HEK293 (cell line): Measurements from ENCODE around the gene MIS12.

ENCODE experiments used
- CTCF ChIA-PET: fragments of 350-600 bp; formaldehyde crosslinking; extraction: SDS; loops from one replicate; lab custom pipeline; 2021; ENCODE audit warnings: antibody characterized with exemption; lab: Yijun Ruan, JAX
- POLR2A ChIA-PET: fragments of 300-600 bp; formaldehyde crosslinking; extraction: SDS; loops from one replicate; lab custom pipeline; 2020; ENCODE audit warnings: antibody characterized with exemption, inconsistent platforms; lab: Yijun Ruan, JAX
- H3K27ac ChIP-seq: fragments of 200-500 bp; sonication (Bioruptor generic); 2 replicates; pipeline ENCODE4 v1.5.1; 2014; ENCODE audit warnings: low read depth, low read length, control low read depth, inconsistent platforms; ENCODE audit errors: extremely low read depth
- H3K36me3 ChIP-seq, 2 experiments: fragments of 200-500 bp in 1 of 2; sonication (Bioruptor generic) in 1 of 2; 1 replicate in 1 of 2; 2 replicates in 1 of 2; pipeline ENCODE4 v1.5.1; 2014 to 2017; ENCODE audit warnings: inconsistent platforms in 2 of 2, low read length in 2 of 2; ENCODE audit not compliant: control insufficient read depth in 2 of 2, insufficient read depth in 1 of 2
- H3K4me1 ChIP-seq: fragments of 200-500 bp; sonication (Bioruptor generic); 2 replicates; pipeline ENCODE4 v1.5.1; 2014; ENCODE audit warnings: mild to moderate bottlenecking, low read length, inconsistent platforms; ENCODE audit not compliant: control insufficient read depth, insufficient read depth
- H3K4me3 ChIP-seq: 2 replicates; pipeline ENCODE4 v1.5.1; 2011; ENCODE audit warnings: low read depth, mild to moderate bottlenecking, control low read depth, low read length, moderate library complexity
- H3K9me3 ChIP-seq: fragments of 200-500 bp; sonication (Bioruptor generic); 2 replicates; pipeline ENCODE4 v1.5.1; 2014; ENCODE audit warnings: low read depth, low read length, inconsistent platforms; ENCODE audit not compliant: control insufficient read depth, insufficient read depth
- GLI2 ChIP-seq: fragments of 450-650 bp; formaldehyde crosslinking; IDR thresholded peaks from 2 replicates; pipeline ENCODE4; 2017; ENCODE audit warnings: missing biosample characterization, missing genetic modification characterization, low read depth, borderline replicate concordance
- GLIS1 ChIP-seq: fragments of 450-650 bp; formaldehyde crosslinking; IDR thresholded peaks from 2 replicates; pipeline ENCODE4 v1.5.1; 2016; ENCODE audit warnings: missing biosample characterization, missing genetic modification characterization
- GLIS2 ChIP-seq: fragments of 450-650 bp; formaldehyde crosslinking; IDR thresholded peaks from 2 replicates; pipeline ENCODE4 v1.5.1; 2016; ENCODE audit warnings: missing biosample characterization, missing genetic modification characterization
- IKZF3 ChIP-seq: fragments of 450-650 bp; IDR thresholded peaks from 2 replicates; pipeline ENCODE4 v1.5.0; 2018; ENCODE audit warnings: missing biosample characterization, mild to moderate bottlenecking, missing genetic modification characterization, moderate library complexity
- MEIS1 ChIP-seq: sonication (generic); formaldehyde crosslinking; IDR thresholded peaks from 2 replicates; pipeline ENCODE4 v1.8.1; 2022; ENCODE audit warnings: missing genetic modification reagents, mild to moderate bottlenecking, borderline replicate concordance
- RBAK ChIP-seq: fragments of 450-650 bp; formaldehyde crosslinking; IDR thresholded peaks from 2 replicates; pipeline ENCODE4 v1.5.1; 2016; ENCODE audit warnings: missing biosample characterization, missing genetic modification characterization
- SP3 ChIP-seq: fragments of 450-650 bp; formaldehyde crosslinking; IDR thresholded peaks from 2 replicates; pipeline ENCODE4 v1.5.1; 2016; ENCODE audit warnings: missing biosample characterization, missing genetic modification characterization
- YY2 ChIP-seq: fragments of 450-650 bp; formaldehyde crosslinking; IDR thresholded peaks from 2 replicates; pipeline ENCODE4 v1.5.1; 2016; ENCODE audit warnings: missing biosample characterization, missing genetic modification characterization
- ZBTB48 ChIP-seq: fragments of 450-650 bp; formaldehyde crosslinking; IDR thresholded peaks from 2 replicates; pipeline ENCODE4 v1.5.1; 2016; ENCODE audit warnings: missing biosample characterization, missing genetic modification characterization
- ZNF132 ChIP-seq: fragments of 450-650 bp; formaldehyde crosslinking; IDR thresholded peaks from 2 replicates; pipeline ENCODE4 v1.5.1; 2017; ENCODE audit warnings: missing biosample characterization, missing genetic modification characterization, borderline replicate concordance
- ZNF23 ChIP-seq: fragments of 450-650 bp; formaldehyde crosslinking; IDR thresholded peaks from 2 replicates; pipeline ENCODE4 v1.5.1; 2016; ENCODE audit warnings: missing biosample characterization, missing genetic modification characterization, borderline replicate concordance
- ZNF239 ChIP-seq: fragments of 450-650 bp; formaldehyde crosslinking; IDR thresholded peaks from 2 replicates; pipeline ENCODE4 v1.5.1; 2016; ENCODE audit warnings: missing biosample characterization, missing genetic modification characterization
- ZNF501 ChIP-seq: fragments of 450-650 bp; formaldehyde crosslinking; IDR thresholded peaks from 2 replicates; pipeline ENCODE4 v1.5.1; 2016; ENCODE audit warnings: missing biosample characterization, missing genetic modification characterization
- ZNF510 ChIP-seq: fragments of 450-650 bp; formaldehyde crosslinking; IDR thresholded peaks from 2 replicates; pipeline ENCODE4 v1.5.1; 2018; ENCODE audit warnings: mild to moderate bottlenecking, missing genetic modification characterization, missing biosample characterization; ENCODE audit not compliant: insufficient replicate concordance
- ZNF561 ChIP-seq: fragments of 450-650 bp; IDR thresholded peaks from 2 replicates; pipeline ENCODE4 v1.5.1; 2018; ENCODE audit warnings: missing biosample characterization, missing genetic modification characterization, borderline replicate concordance
- ZNF610 ChIP-seq: fragments of 450-650 bp; formaldehyde crosslinking; IDR thresholded peaks from 2 replicates; pipeline ENCODE4 v1.5.1; 2016; ENCODE audit warnings: missing biosample characterization, missing genetic modification characterization, borderline replicate concordance
- ZNF660 ChIP-seq: fragments of 450-650 bp; IDR thresholded peaks from 2 replicates; pipeline ENCODE4 v1.5.1; 2018; ENCODE audit warnings: missing biosample characterization, mild to moderate bottlenecking, missing genetic modification characterization
- ZNF670 ChIP-seq: fragments of 450-650 bp; formaldehyde crosslinking; IDR thresholded peaks from 2 replicates; pipeline ENCODE4 v1.5.1; 2016; ENCODE audit warnings: missing biosample characterization, missing genetic modification characterization, low read depth
- ZNF777 ChIP-seq: fragments of 450-650 bp; formaldehyde crosslinking; IDR thresholded peaks from 2 replicates; pipeline ENCODE4 v1.5.1; 2017; ENCODE audit warnings: missing biosample characterization, missing genetic modification characterization, borderline replicate concordance
- ZNF791 ChIP-seq: fragments of 450-650 bp; formaldehyde crosslinking; IDR thresholded peaks from 2 replicates; pipeline ENCODE4 v1.5.1; 2016; ENCODE audit warnings: missing biosample characterization, missing genetic modification characterization
- ZSCAN16 ChIP-seq: fragments of 450-650 bp; formaldehyde crosslinking; IDR thresholded peaks from 2 replicates; pipeline ENCODE4 v1.5.1; 2016; ENCODE audit warnings: missing biosample characterization, missing genetic modification characterization
- TF ChIP-seq, protein P1 (sequence below): fragments of 450-650 bp; formaldehyde crosslinking; IDR thresholded peaks from 2 replicates; pipeline ENCODE4 v1.5.1; 2016; ENCODE audit warnings: missing biosample characterization, missing genetic modification characterization
- TF ChIP-seq, protein P2 (sequence below): fragments of 450-650 bp; formaldehyde crosslinking; IDR thresholded peaks from 2 replicates; pipeline ENCODE4 v1.5.1; 2016; ENCODE audit warnings: missing biosample characterization, missing genetic modification characterization, low read depth
- TF ChIP-seq, protein P3 (sequence below): fragments of 450-650 bp; formaldehyde crosslinking; IDR thresholded peaks from 2 replicates; pipeline ENCODE4; 2016; ENCODE audit warnings: missing biosample characterization, missing genetic modification characterization
- TF ChIP-seq, protein P4 (sequence below): fragments of 450-650 bp; formaldehyde crosslinking; IDR thresholded peaks from 2 replicates; pipeline ENCODE4 v1.5.1; 2016; ENCODE audit warnings: missing biosample characterization, missing genetic modification characterization

The MIS12 gene

DNA sequence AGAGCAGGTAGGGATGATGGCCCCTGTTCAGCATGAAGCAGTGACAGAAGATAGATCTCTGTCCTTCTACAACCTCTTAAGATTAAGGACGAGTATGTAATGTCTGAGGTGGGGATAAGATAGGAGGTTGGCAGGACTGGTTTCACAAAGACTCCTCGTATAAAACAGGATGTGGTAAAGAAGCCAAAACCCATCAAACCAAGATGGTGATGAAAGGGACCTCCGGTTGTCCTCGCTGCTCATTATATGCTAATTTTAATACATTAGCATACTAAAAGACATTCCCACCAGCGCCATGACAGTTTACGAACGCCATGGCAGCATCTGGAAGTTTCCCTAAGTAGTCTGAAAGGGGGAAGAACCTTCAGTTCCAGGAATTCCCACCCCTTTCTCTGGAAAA lies 27.3 kb downstream of the MIS12 start:
- H3K36me3 ChIP-seq = no peaks in the 10 kb centered on the region
- no peaks in the 10 kb centered on the region for H3K9me3 ChIP-seq
- POLR2A ChIA-PET = no interaction called here
- CTCF ChIA-PET = interaction anchor here (0.7 kb wide), 1 partner anchor 191 kb away, joined by 3 read pairs; no protein-coding TSS in a partner anchor
- peaks cover 3% of the 10 kb centered on the region; the same call in 1 of the 2 replicates for H3K4me1 ChIP-seq
- TF ChIP-seq ZNF610 (tag by site-specific recombination) (no peak), ZNF501 (tag by site-specific recombination) (no peak), ZSCAN16 (tag by site-specific recombination) (no peak), YY2 (tag by site-specific recombination) (no peak)
- no peak overlapping the region for H3K27ac ChIP-seq
- H3K4me3 ChIP-seq = no peak overlapping the region

DNA sequence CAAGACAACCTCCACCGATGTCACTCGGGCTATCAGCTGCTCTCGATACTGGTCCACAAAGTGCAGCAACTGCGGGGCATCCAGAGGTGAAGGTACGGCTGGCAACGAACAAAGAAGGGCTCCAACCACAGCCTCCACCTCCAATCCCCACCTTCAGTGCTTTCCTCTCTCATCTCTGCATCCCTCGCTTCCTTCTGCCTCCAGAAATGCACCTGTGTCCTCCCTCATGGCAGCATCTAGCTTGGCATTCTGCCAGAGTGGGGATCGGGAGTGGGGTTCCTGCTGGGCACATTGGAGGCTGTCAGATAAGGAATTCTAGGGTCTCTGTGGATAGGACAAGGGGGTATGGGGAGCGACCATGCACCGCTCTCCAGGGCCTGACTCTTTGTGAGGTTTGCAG lies 28.6 kb downstream of the MIS12 start:
- CTCF ChIA-PET = interaction anchor here (0.6 to 1.5 kb wide), 4 partner anchors 9 to 155 kb away, joined by 3 to 4 read pairs (median 4); no protein-coding TSS in a partner anchor
- no peak overlapping the region for H3K27ac ChIP-seq

DNA sequence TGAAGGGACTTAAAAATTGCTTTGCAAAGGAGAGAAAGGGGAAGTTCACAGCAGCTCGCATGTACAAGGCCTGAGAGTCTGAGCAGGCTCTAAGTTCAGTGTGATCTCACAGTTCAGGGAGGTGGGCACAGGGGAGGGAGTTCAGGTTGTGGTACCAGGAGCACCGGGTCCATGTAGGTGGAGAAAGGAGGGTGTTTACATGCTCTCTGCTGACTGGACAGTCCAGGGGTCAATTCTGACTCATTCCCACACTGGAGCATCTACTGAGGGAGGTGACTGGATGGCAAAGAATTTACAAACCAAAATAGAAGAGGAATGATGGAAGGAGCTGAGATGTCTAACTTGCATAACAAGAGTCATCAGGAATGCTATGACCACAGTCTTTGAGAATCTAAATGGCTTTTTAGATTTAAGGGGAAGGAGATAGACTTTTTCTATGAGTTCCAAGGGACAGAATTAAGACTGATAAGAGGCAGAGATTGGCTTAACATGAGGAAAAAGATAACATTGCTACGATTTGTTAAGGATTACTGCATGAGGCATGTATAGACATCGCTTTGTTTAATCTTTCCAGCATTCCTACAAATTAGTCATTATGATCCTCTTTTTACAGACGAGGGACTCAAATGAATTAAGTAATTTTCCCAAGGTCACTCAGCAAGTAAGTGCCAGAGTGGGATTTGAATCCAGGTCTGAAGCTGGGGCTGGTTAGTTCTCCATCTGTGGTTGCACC lies 29.9 kb downstream of the MIS12 start:
- CTCF ChIA-PET = interaction anchor here (0.6 to 1.5 kb wide), 4 partner anchors 11 to 1316 kb away, joined by 3 to 4 read pairs (median 4); a partner anchor contains a TSS
- H3K36me3 ChIP-seq = no peaks in the 10 kb centered on the region
- H3K4me1 ChIP-seq = no peaks in the 10 kb centered on the region
- H3K4me3 ChIP-seq = no peak overlapping the region
- H3K9me3 ChIP-seq = no peaks in the 10 kb centered on the region
- TF ChIP-seq ZNF23 (tag by site-specific recombination) (no peak), GLIS1 (tag by site-specific recombination) (peak; percentile 27; the same call in 1 of the 2 replicates), GLIS2 (tag by site-specific recombination) (peak; percentile 27; the same call in 1 of the 2 replicates), ZBTB48 (tag by site-specific recombination) (no peak), GLI2 (tag by site-specific recombination) (no peak)
- TF ChIP-seq, protein P1, sequence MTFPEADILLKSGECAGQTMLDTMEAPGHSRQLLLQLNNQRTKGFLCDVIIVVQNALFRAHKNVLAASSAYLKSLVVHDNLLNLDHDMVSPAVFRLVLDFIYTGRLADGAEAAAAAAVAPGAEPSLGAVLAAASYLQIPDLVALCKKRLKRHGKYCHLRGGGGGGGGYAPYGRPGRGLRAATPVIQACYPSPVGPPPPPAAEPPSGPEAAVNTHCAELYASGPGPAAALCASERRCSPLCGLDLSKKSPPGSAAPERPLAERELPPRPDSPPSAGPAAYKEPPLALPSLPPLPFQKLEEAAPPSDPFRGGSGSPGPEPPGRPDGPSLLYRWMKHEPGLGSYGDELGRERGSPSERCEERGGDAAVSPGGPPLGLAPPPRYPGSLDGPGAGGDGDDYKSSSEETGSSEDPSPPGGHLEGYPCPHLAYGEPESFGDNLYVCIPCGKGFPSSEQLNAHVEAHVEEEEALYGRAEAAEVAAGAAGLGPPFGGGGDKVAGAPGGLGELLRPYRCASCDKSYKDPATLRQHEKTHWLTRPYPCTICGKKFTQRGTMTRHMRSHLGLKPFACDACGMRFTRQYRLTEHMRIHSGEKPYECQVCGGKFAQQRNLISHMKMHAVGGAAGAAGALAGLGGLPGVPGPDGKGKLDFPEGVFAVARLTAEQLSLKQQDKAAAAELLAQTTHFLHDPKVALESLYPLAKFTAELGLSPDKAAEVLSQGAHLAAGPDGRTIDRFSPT = 0 out of 2 replicates have a peak, but pooled peaks have one; percentile 25
- POLR2A ChIA-PET = interaction anchor here (0.6 to 2.9 kb wide), 4 partner anchors 11 to 40 kb away, joined by 5 to 10 read pairs (median 7); partner anchors contain the start of genes DERL2 and MIS12
- H3K27ac ChIP-seq = no peak overlapping the region

More for the DNA sequence above, 28.6 kb downstream of the MIS12 start:
- POLR2A ChIA-PET = interaction anchor here (2.9 kb wide), 1 partner anchor 12 kb away, joined by 10 read pairs; no protein-coding TSS in a partner anchor
- H3K4me1 ChIP-seq = no peaks in the 10 kb centered on the region
- no peak overlapping the region for H3K4me3 ChIP-seq
- H3K9me3 ChIP-seq = no peaks in the 10 kb centered on the region
- no peaks in the 10 kb centered on the region for H3K36me3 ChIP-seq
- TF ChIP-seq RBAK (tag by site-specific recombination) = no peak
- no peak for TF ChIP-seq ZNF660 (tag by site-specific recombination)
- TF ChIP-seq ZNF777 = no peak
- TF ChIP-seq IKZF3 (tag by site-specific recombination) = no peak
- no peak for TF ChIP-seq ZNF561
- TF ChIP-seq ZNF132 = no peak
- TF ChIP-seq ZNF791 (tag by site-specific recombination) = no peak
- no peak for TF ChIP-seq ZNF510
- TF ChIP-seq, protein P2, sequence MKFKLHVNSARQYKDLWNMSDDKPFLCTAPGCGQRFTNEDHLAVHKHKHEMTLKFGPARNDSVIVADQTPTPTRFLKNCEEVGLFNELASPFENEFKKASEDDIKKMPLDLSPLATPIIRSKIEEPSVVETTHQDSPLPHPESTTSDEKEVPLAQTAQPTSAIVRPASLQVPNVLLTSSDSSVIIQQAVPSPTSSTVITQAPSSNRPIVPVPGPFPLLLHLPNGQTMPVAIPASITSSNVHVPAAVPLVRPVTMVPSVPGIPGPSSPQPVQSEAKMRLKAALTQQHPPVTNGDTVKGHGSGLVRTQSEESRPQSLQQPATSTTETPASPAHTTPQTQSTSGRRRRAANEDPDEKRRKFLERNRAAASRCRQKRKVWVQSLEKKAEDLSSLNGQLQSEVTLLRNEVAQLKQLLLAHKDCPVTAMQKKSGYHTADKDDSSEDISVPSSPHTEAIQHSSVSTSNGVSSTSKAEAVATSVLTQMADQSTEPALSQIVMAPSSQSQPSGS = no peak
- TF ChIP-seq, protein P3, sequence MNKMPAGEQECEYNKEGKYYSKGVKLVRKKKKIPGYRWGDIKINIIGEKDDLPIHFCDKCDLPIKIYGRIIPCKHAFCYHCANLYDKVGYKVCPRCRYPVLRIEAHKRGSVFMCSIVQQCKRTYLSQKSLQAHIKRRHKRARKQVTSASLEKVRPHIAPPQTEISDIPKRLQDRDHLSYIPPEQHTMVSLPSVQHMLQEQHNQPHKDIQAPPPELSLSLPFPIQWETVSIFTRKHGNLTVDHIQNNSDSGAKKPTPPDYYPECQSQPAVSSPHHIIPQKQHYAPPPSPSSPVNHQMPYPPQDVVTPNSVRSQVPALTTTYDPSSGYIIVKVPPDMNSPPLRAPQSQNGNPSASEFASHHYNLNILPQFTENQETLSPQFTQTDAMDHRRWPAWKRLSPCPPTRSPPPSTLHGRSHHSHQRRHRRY (tag by site-specific recombination) = no peak
- TF ChIP-seq ZNF239 = no peak
- TF ChIP-seq, protein P4, sequence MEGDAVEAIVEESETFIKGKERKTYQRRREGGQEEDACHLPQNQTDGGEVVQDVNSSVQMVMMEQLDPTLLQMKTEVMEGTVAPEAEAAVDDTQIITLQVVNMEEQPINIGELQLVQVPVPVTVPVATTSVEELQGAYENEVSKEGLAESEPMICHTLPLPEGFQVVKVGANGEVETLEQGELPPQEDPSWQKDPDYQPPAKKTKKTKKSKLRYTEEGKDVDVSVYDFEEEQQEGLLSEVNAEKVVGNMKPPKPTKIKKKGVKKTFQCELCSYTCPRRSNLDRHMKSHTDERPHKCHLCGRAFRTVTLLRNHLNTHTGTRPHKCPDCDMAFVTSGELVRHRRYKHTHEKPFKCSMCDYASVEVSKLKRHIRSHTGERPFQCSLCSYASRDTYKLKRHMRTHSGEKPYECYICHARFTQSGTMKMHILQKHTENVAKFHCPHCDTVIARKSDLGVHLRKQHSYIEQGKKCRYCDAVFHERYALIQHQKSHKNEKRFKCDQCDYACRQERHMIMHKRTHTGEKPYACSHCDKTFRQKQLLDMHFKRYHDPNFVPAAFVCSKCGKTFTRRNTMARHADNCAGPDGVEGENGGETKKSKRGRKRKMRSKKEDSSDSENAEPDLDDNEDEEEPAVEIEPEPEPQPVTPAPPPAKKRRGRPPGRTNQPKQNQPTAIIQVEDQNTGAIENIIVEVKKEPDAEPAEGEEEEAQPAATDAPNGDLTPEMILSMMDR (tag by site-specific recombination) = no peak
- no peak for TF ChIP-seq ZNF670 (tag by site-specific recombination)
- TF ChIP-seq SP3 (tag by site-specific recombination) = no peak
- no peak for TF ChIP-seq MEIS1
